NCI-H2196 treated with DMSO at 0.1 percent for 48 hours (cell line): ENCODE measurements around the gene EFCAB11.
"Not testable (repeated sequence)": the region's sequence is repeated elsewhere in the genome, so short reads cannot be mapped to it uniquely, and the experiment has no call there.

ENCODE experiments used
- DNase-seq: peaks from one replicate; lab custom pipeline; 2025; ENCODE audit not compliant: unreplicated experiment; lab: John Stamatoyannopoulos, UW

EFCAB11 gene

GRCh38 chr14:89874091-89874490 lies 80.4 kb downstream of the EFCAB11 start:
- DNase-seq = not testable (repeated sequence)

GRCh38 chr14:89870316-89870715 lies 84.2 kb downstream of the EFCAB11 start:
- no peak for DNase-seq

- no peak for DNase-seq
These were observed 84.9 kb downstream of the EFCAB11 start for GRCh38 chr14:89869606-89870005.

- DNase-seq = no peak
These were observed 88.1 kb downstream of the EFCAB11 start for GRCh38 chr14:89866458-89866857.

GRCh38 chr14:89865153-89865552 lies 89.4 kb downstream of the EFCAB11 start:
- DNase-seq = no peak

GRCh38 chr14:89862856-89863255 lies 91.7 kb downstream of the EFCAB11 start:
- DNase-seq = no peak

GRCh38 chr14:89861630-89862029 lies 92.9 kb downstream of the EFCAB11 start:
- no peak for DNase-seq

- DNase-seq = no peak
These were observed 96.4 kb downstream of the EFCAB11 start for GRCh38 chr14:89858089-89858488.

GRCh38 chr14:89856871-89857345 lies 97.6 kb downstream of the EFCAB11 start:
- no peak for DNase-seq

- DNase-seq = no peak
These were observed 98.4 kb downstream of the EFCAB11 start for GRCh38 chr14:89855961-89856656.

- no peak for DNase-seq
These were observed 100.4 kb downstream of the EFCAB11 start for GRCh38 chr14:89853936-89854693.

GRCh38 chr14:89851106-89851505 lies 103.4 kb downstream of the EFCAB11 start:
- no peak for DNase-seq

GRCh38 chr14:89849931-89850330 lies 104.6 kb downstream of the EFCAB11 start:
- DNase-seq = no peak

- DNase-seq = no peak
These were observed 106.4 kb downstream of the EFCAB11 start for GRCh38 chr14:89848165-89848564.

GRCh38 chr14:89845346-89845745 lies 109.2 kb downstream of the EFCAB11 start:
- no peak for DNase-seq

- no peak for DNase-seq
These were observed 110.0 kb downstream of the EFCAB11 start for GRCh38 chr14:89844508-89844907.

GRCh38 chr14:89842837-89843236 lies 111.7 kb downstream of the EFCAB11 start:
- no peak for DNase-seq

- no peak for DNase-seq
These were observed 112.7 kb downstream of the EFCAB11 start for GRCh38 chr14:89841851-89842250.

- DNase-seq = no peak
These were observed 117.6 kb downstream of the EFCAB11 start for GRCh38 chr14:89836830-89837469.

GRCh38 chr14:89833661-89834060 lies 120.9 kb downstream of the EFCAB11 start:
- DNase-seq = no peak

GRCh38 chr14:89833120-89833532 lies 121.4 kb downstream of the EFCAB11 start:
- no peak for DNase-seq
